ENCODE results near the gene KIAA0513. TPM values are rescaled to one million over a fixed set of nuclear protein-coding genes. Genes with fewer than 3 reads are reported as not detected.
A peak's percentile ranks its signal among the peaks of the same experiment; 100 is the strongest.

Gene KIAA0513
- total RNA-seq, 1 donor from 2014 or later = 56.1 TPM

GRCh38 chr16:85061566-85061965 is 34.0 kb downstream of the KIAA0513 start:
- Mint-ChIP-seq H3K4me3 (ENCODE audit: unreplicated experiment) (no peak overlapping the region), H3K27ac (ENCODE audit: unreplicated experiment) (peak overlapping the region; percentile 56), H3K36me3 (ENCODE audit: unreplicated experiment) (no peaks in the 10 kb centered on the region), H3K9me3 (ENCODE audit: unreplicated experiment) (peaks cover 6% of the 10 kb centered on the region), H3K4me1 (ENCODE audit: low read depth, unreplicated experiment) (peaks cover 55% of the 10 kb centered on the region), H3K27me3 (ENCODE audit: unreplicated experiment) (peaks cover 4% of the 10 kb centered on the region)
- TF ChIP-seq CTCF (IDR thresholded peaks at IDR 0.05; ENCODE audit: partially characterized antibody, unreplicated experiment) = no peak
- DNase-seq = no peak

GRCh38 chr16:85062323-85062722 is 34.7 kb downstream of the KIAA0513 start:
- peak overlapping the region; percentile 67 for H3K4me3 Mint-ChIP-seq (ENCODE audit: unreplicated experiment)
- TF ChIP-seq CTCF (IDR thresholded peaks at IDR 0.05; ENCODE audit: partially characterized antibody, unreplicated experiment) = no peak
- DNase-seq = no peak
- H3K4me1 Mint-ChIP-seq (ENCODE audit: low read depth, unreplicated experiment) = peaks cover 51% of the 10 kb centered on the region
- H3K27me3 Mint-ChIP-seq (ENCODE audit: unreplicated experiment) = peaks cover 4% of the 10 kb centered on the region
- peak overlapping the region; percentile 89 for H3K27ac Mint-ChIP-seq (ENCODE audit: unreplicated experiment)
- peaks cover 6% of the 10 kb centered on the region for H3K9me3 Mint-ChIP-seq (ENCODE audit: unreplicated experiment)
- H3K36me3 Mint-ChIP-seq (ENCODE audit: unreplicated experiment) = no peaks in the 10 kb centered on the region

- peak overlapping the region; percentile 89 for H3K27ac Mint-ChIP-seq (ENCODE audit: unreplicated experiment)
- H3K4me1 Mint-ChIP-seq (ENCODE audit: low read depth, unreplicated experiment) = peaks cover 46% of the 10 kb centered on the region
- H3K27me3 Mint-ChIP-seq (ENCODE audit: unreplicated experiment) = peaks cover 4% of the 10 kb centered on the region
- no peaks in the 10 kb centered on the region for H3K36me3 Mint-ChIP-seq (ENCODE audit: unreplicated experiment)
- peak overlapping the region; percentile 67 for H3K4me3 Mint-ChIP-seq (ENCODE audit: unreplicated experiment)
- peaks cover 6% of the 10 kb centered on the region for H3K9me3 Mint-ChIP-seq (ENCODE audit: unreplicated experiment)
- peak; percentile 47 for DNase-seq
- TF ChIP-seq CTCF (IDR thresholded peaks at IDR 0.05; ENCODE audit: partially characterized antibody, unreplicated experiment) = no peak
Observed at GRCh38 chr16:85062845-85063244, 35.2 kb downstream of the KIAA0513 start.

GRCh38 chr16:85064186-85064585 is 36.6 kb downstream of the KIAA0513 start:
- TF ChIP-seq CTCF (IDR thresholded peaks at IDR 0.05; ENCODE audit: partially characterized antibody, unreplicated experiment) = no peak
- DNase-seq = no peak
- no peak overlapping the region for H3K27ac Mint-ChIP-seq (ENCODE audit: unreplicated experiment)
- H3K27me3 Mint-ChIP-seq (ENCODE audit: unreplicated experiment) = peaks cover 4% of the 10 kb centered on the region
- peaks cover 6% of the 10 kb centered on the region for H3K9me3 Mint-ChIP-seq (ENCODE audit: unreplicated experiment)
- H3K4me3 Mint-ChIP-seq (ENCODE audit: unreplicated experiment) = no peak overlapping the region
- peaks cover 42% of the 10 kb centered on the region for H3K4me1 Mint-ChIP-seq (ENCODE audit: low read depth, unreplicated experiment)
- H3K36me3 Mint-ChIP-seq (ENCODE audit: unreplicated experiment) = no peaks in the 10 kb centered on the region

GRCh38 chr16:85065099-85065498 is 37.5 kb downstream of the KIAA0513 start:
- no peak for DNase-seq
- Mint-ChIP-seq H3K27ac (ENCODE audit: unreplicated experiment) (no peak overlapping the region), H3K9me3 (ENCODE audit: unreplicated experiment) (peaks cover 6% of the 10 kb centered on the region), H3K27me3 (ENCODE audit: unreplicated experiment) (peaks cover 4% of the 10 kb centered on the region), H3K4me1 (ENCODE audit: low read depth, unreplicated experiment) (peaks cover 40% of the 10 kb centered on the region), H3K4me3 (ENCODE audit: unreplicated experiment) (no peak overlapping the region), H3K36me3 (ENCODE audit: unreplicated experiment) (no peaks in the 10 kb centered on the region)
- TF ChIP-seq CTCF (IDR thresholded peaks at IDR 0.05; ENCODE audit: partially characterized antibody, unreplicated experiment) = no peak
